Adrenal gland (tissue), 5 donors: ENCODE data around the gene TENT4B.

Experiments used
- CTCF ChIP-seq, 6 experiments: fragments of 450-650 bp in 4 of 6; fragments of 200-600 bp in 2 of 6; sonication (generic) in 1 of 6; IDR thresholded peaks; 1 replicate in 5 of 6; 2 replicates in 1 of 6; pipeline versions ENCODE4 v1.5.1 to v1.8.0; 2016 to 2021; ENCODE audit warnings: antibody characterized with exemption in 6 of 6, mild to moderate bottlenecking in 2 of 6, moderate library complexity in 1 of 6
- POLR2A ChIP-seq, 2 donors: fragments of 450-650 bp; IDR thresholded peaks; one replicate each; pipeline ENCODE4 v1.6.1; 2017; ENCODE audit warnings: antibody characterized with exemption in 2 of 2, mild to moderate bottlenecking in 2 of 2, moderate library complexity in 1 of 2
- donor health status: DM: no; HTN: no; CAD: no.

- TF ChIP-seq POLR2A (IDR thresholded peaks at IDR 0.05) = no peak
- no peak for TF ChIP-seq CTCF (IDR thresholded peaks at IDR 0.05)
These were observed 123.2 kb downstream of the TENT4B start for GRCh38 chr16:50276326-50276640.
